H9 (cell line): ENCODE measurements around the gene CCDC85B. TPM values are rescaled to one million over a fixed set of nuclear protein-coding genes. Genes with fewer than 3 reads are reported as not detected.

ENCODE experiments used
- DNase-seq: peaks from one replicate; pipeline ENCODE4 v3.0.0-alpha.2; 2017
- H2AFZ ChIP-seq: one replicate; pipeline ENCODE4 v1.6.1; 2013; ENCODE audit warnings: mild to moderate bottlenecking, low read length, control low read depth, moderate library complexity
- H2AK5ac ChIP-seq: 2 replicates; pipeline ENCODE4 v1.6.1; 2013; ENCODE audit warnings: low read length, control low read depth, mixed read lengths; ENCODE audit not compliant: insufficient read length
- H2BK120ac ChIP-seq: one replicate; pipeline ENCODE4 v1.6.1; 2013; ENCODE audit warnings: low read depth, mild to moderate bottlenecking, low read length, control low read depth, inconsistent platforms; ENCODE audit not compliant: poor library complexity, severe bottlenecking
- H2BK12ac ChIP-seq: 2 replicates; pipeline ENCODE4 v1.6.1; 2013; ENCODE audit warnings: low read length, control low read depth, mixed read lengths, low read depth; ENCODE audit not compliant: insufficient read length
- H2BK15ac ChIP-seq: 2 replicates; pipeline ENCODE4 v1.6.1; 2013; ENCODE audit warnings: low read depth, low read length, control low read depth
- H2BK20ac ChIP-seq: one replicate; pipeline ENCODE4 v1.6.1; 2013; ENCODE audit warnings: low read depth, mild to moderate bottlenecking, low read length, control low read depth, inconsistent platforms; ENCODE audit not compliant: poor library complexity, severe bottlenecking
- H2BK5ac ChIP-seq: 2 replicates; pipeline ENCODE4 v1.6.1; 2013; ENCODE audit warnings: low read length, control low read depth, mixed read lengths; ENCODE audit not compliant: insufficient read length
- H3K14ac ChIP-seq: 2 replicates; pipeline ENCODE4 v1.6.1; 2013; ENCODE audit warnings: low read length, control low read depth; ENCODE audit not compliant: insufficient read depth
- H3K18ac ChIP-seq: 2 replicates; pipeline ENCODE4 v1.6.1; 2013; ENCODE audit warnings: low read depth, mild to moderate bottlenecking, mixed read lengths, low read length, control low read depth; ENCODE audit not compliant: insufficient read length
- H3K23ac ChIP-seq: 2 replicates; pipeline ENCODE4 v1.6.1; 2013; ENCODE audit warnings: low read length, control low read depth, mixed read lengths, low read depth; ENCODE audit not compliant: insufficient read length
- H3K23me2 ChIP-seq: 2 replicates; pipeline ENCODE4 v1.6.1; 2013; ENCODE audit warnings: low read depth, mild to moderate bottlenecking, mixed read lengths, low read length, control low read depth; ENCODE audit not compliant: insufficient read length, poor library complexity, severe bottlenecking
- H3K27ac ChIP-seq: 2 replicates; pipeline ENCODE4 v1.5.1; 2013; ENCODE audit warnings: low read length, control low read depth, mixed read lengths, low read depth; ENCODE audit not compliant: insufficient read length
- H3K27me3 ChIP-seq: 2 replicates; pipeline ENCODE4 v1.6.1; 2013; ENCODE audit warnings: low read length, control low read depth, inconsistent platforms; ENCODE audit not compliant: insufficient read depth
- H3K4ac ChIP-seq: 2 replicates; pipeline ENCODE4 v1.6.1; 2013; ENCODE audit warnings: low read depth, mild to moderate bottlenecking, control low read depth, inconsistent platforms, low read length, moderate library complexity
- H3K4me1 ChIP-seq: 2 replicates; pipeline ENCODE4 v1.6.1; 2013; ENCODE audit warnings: low read length, control low read depth, inconsistent platforms; ENCODE audit not compliant: insufficient read depth
- H3K4me2 ChIP-seq: 2 replicates; pipeline ENCODE4 v1.6.1; 2013; ENCODE audit warnings: low read length, control low read depth, mixed read lengths; ENCODE audit not compliant: insufficient read length, insufficient read depth
- H3K56ac ChIP-seq: 2 replicates; pipeline ENCODE4 v1.6.1; 2013; ENCODE audit warnings: low read depth, mild to moderate bottlenecking, mixed read lengths, low read length, control low read depth; ENCODE audit not compliant: insufficient read length
- H3K79me1 ChIP-seq: 2 replicates; pipeline ENCODE4 v1.6.1; 2013; ENCODE audit warnings: low read depth, mild to moderate bottlenecking, moderate library complexity, low read length, control low read depth, inconsistent platforms; ENCODE audit not compliant: insufficient read depth, poor library complexity, severe bottlenecking
- H3K79me2 ChIP-seq: 2 replicates; pipeline ENCODE4 v1.6.1; 2013; ENCODE audit warnings: low read length, control low read depth, inconsistent platforms; ENCODE audit not compliant: insufficient read depth
- H3K9ac ChIP-seq: 2 replicates; pipeline ENCODE4 v1.6.1; 2013; ENCODE audit warnings: low read length, control low read depth, mixed read lengths; ENCODE audit not compliant: insufficient read length; ENCODE audit errors: extremely low read depth
- H3K9me3 ChIP-seq: one replicate; pipeline ENCODE4 v1.6.1; 2013; ENCODE audit warnings: low read depth, low read length, inconsistent platforms; ENCODE audit not compliant: control insufficient read depth
- H3T11ph ChIP-seq: one replicate; pipeline ENCODE4 v1.6.1; 2013; ENCODE audit warnings: mild to moderate bottlenecking, low read length, control low read depth, inconsistent platforms
- H4K20me1 ChIP-seq: one replicate; pipeline ENCODE4 v1.6.1; 2013; ENCODE audit not compliant: control insufficient read depth, insufficient read length, insufficient read depth
- H4K5ac ChIP-seq: 2 replicates; pipeline ENCODE4 v1.6.1; 2013; ENCODE audit warnings: low read depth, mild to moderate bottlenecking, mixed read lengths, low read length, control low read depth; ENCODE audit not compliant: insufficient read length
- H4K8ac ChIP-seq: replicated peaks from 2 replicates; pipeline ENCODE4 v1.6.1; 2013; ENCODE audit warnings: low read length, control low read depth, mixed read lengths, low read depth; ENCODE audit not compliant: insufficient read length
- H4K91ac ChIP-seq: 2 replicates; pipeline ENCODE4 v1.6.1; 2013; ENCODE audit warnings: low read depth, mild to moderate bottlenecking, moderate library complexity, mixed read lengths, low read length, control low read depth; ENCODE audit not compliant: insufficient read length
- H3K27ac Mint-ChIP-seq, 3 experiments: 2 replicates in 2 of 3; 3 replicates in 1 of 3; pipeline ENCODE4 v1.8.0; 2020 to 2021; ENCODE audit warnings: mixed read lengths in 3 of 3, mild to moderate bottlenecking in 1 of 3, moderate library complexity in 1 of 3
- H3K27me3 Mint-ChIP-seq: 2 replicates; pipeline ENCODE4 v1.8.0; 2021; ENCODE audit warnings: low read depth, mild to moderate bottlenecking, moderate library complexity, mixed read lengths
- H3K36me3 Mint-ChIP-seq, 3 experiments: 2 replicates in 2 of 3; 3 replicates in 1 of 3; pipeline ENCODE4 v1.8.0; 2020 to 2021; ENCODE audit warnings: low read depth in 3 of 3, mixed read lengths in 3 of 3; ENCODE audit not compliant: insufficient read depth in 1 of 3
- H3K4me1 Mint-ChIP-seq, 2 experiments: 2 replicates each; pipeline ENCODE4 v1.8.0; 2020; ENCODE audit warnings: mixed read lengths in 2 of 2
- H3K4me3 Mint-ChIP-seq, 2 experiments: 2 replicates in 1 of 2; 3 replicates in 1 of 2; pipeline ENCODE4 v1.8.0; 2020 to 2021; ENCODE audit warnings: mild to moderate bottlenecking in 2 of 2, mixed read lengths in 2 of 2, moderate library complexity in 1 of 2
- H3K9me3 Mint-ChIP-seq, 2 experiments: 2 replicates in 1 of 2; 3 replicates in 1 of 2; pipeline ENCODE4 v1.8.0; 2020; ENCODE audit warnings: mild to moderate bottlenecking in 2 of 2, mixed read lengths in 2 of 2, moderate library complexity in 1 of 2
- CTCF ChIP-seq: fragments of 200-600 bp; sonication (generic); conservative IDR thresholded peaks from 3 replicates; pipeline ENCODE4 v1.8.0; 2021; ENCODE audit warnings: antibody characterized with exemption, mild to moderate bottlenecking
- WGBS: extraction: QIAGEN DNeasy Blood & Tissue Kit; methylation state at CpG from one replicate; pipeline ENCODE4 v1.1.7; 2013; ENCODE audit warnings: missing lambda C conversion rate, low lambda C conversion rate, mixed read lengths; ENCODE audit not compliant: insufficient read length; ENCODE audit errors: extremely low coverage; 5-methylcytosine and 5-hydroxymethylcytosine counted together
- total RNA-seq: library from RNA; stranded (reverse); gene quantifications from 2 replicates; pipeline ENCODE4 v1.2.1, GENCODE V29; 2021

Gene CCDC85B
- total RNA-seq, 1 experiment from 2014 or later, result 23.3 TPM

- H3K27ac Mint-ChIP-seq, result no peak overlapping the region
- Histone ChIP-seq H3K4ac (no peak overlapping the region), H3K56ac (no peak overlapping the region), H3K14ac (no peak overlapping the region), H2BK120ac (no peak overlapping the region), H3K79me2 (no peaks in the 10 kb centered on the region), H3K79me1 (no peaks in the 10 kb centered on the region), H4K91ac (no peak overlapping the region), H3K9ac (no peak overlapping the region), H3K27ac (no peak overlapping the region), H3K9me3 (no peaks in the 10 kb centered on the region), H3K4me1 (no peaks in the 10 kb centered on the region), H2AK5ac (no peak overlapping the region), H2BK5ac (no peak overlapping the region), H3K4me2 (no peak overlapping the region), H3K27me3 (peaks cover 3% of the 10 kb centered on the region; the same call in 1 of the 2 replicates), H3K23ac (no peak overlapping the region), H2BK20ac (no peak overlapping the region), H4K8ac (no peak overlapping the region), H3K23me2 (peaks cover 8% of the 10 kb centered on the region), H3T11ph (no peak overlapping the region), H4K20me1 (no peaks in the 10 kb centered on the region), H2BK12ac (no peak overlapping the region), H3K18ac (no peak overlapping the region), H4K5ac (no peak overlapping the region), H2AFZ (no peak overlapping the region), H2BK15ac (no peak overlapping the region)
- WGBS, result no CpG with 5 or more reads among the region's 11 CpGs
- no peak for DNase-seq
- H3K4me1 Mint-ChIP-seq, result peaks cover 15 to 20% of the 10 kb centered on the region in 2 experiments
- no peak for TF ChIP-seq CTCF
- no peaks in the 10 kb centered on the region; a peak in 1 of 5 replicates for H3K9me3 Mint-ChIP-seq
- peaks cover 7% of the 10 kb centered on the region for H3K27me3 Mint-ChIP-seq
- H3K4me3 Mint-ChIP-seq, result peak overlapping the region in 1 of 2 experiments; percentile 32; a peak in 1 of 5 replicates
- H3K36me3 Mint-ChIP-seq, result peaks cover 1 to 7% (median 6%) of the 10 kb centered on the region in 3 experiments; a peak in 5 of 7 replicates
Observed at GRCh38 chr11:65870307-65870658, 20.2 kb upstream of the CCDC85B start.
